CD4-positive, CD25-positive, alpha-beta regulatory T cell (primary cell): ENCODE data around the gene C15orf62. TPM values are rescaled to one million over a fixed set of nuclear protein-coding genes. Genes with fewer than 3 reads are reported as not detected.

Experiments used
- ATAC-seq, 2 donors: fragments of 150-1000 bp; cut with Tn5 transposase; one replicate each; pipeline ENCODE4 v1.10.0; 2021; ENCODE audit warnings: low read depth in 2 of 2, moderate number of reproducible peaks in 2 of 2, moderate library complexity in 1 of 2
- DNase-seq, 3 donors: peaks; one replicate each; pipeline versions ENCODE4 v3.0.0 to v3.0.0-alpha.2; 2012 to 2022; ENCODE audit warnings: mixed read lengths in 1 of 3
- H3K27ac ChIP-seq: one replicate; pipeline ENCODE4 v1.7.0; 2013; ENCODE audit warnings: mild to moderate bottlenecking, low read length; ENCODE audit not compliant: insufficient read depth, poor library complexity, severe bottlenecking
- H3K27me3 ChIP-seq: one replicate; pipeline ENCODE4 v1.7.0; 2013; ENCODE audit warnings: low read length; ENCODE audit not compliant: control insufficient read depth, insufficient read depth
- H3K36me3 ChIP-seq: one replicate; pipeline ENCODE4 v1.7.0; 2013; ENCODE audit warnings: mild to moderate bottlenecking, low read length, moderate library complexity; ENCODE audit not compliant: control insufficient read depth, insufficient read depth
- H3K4me1 ChIP-seq: 2 replicates; pipeline ENCODE4 v1.7.0; 2013; ENCODE audit warnings: mild to moderate bottlenecking, low read length; ENCODE audit not compliant: insufficient read depth, control insufficient read depth, poor library complexity, severe bottlenecking
- H3K4me3 ChIP-seq: one replicate; pipeline ENCODE4 v1.7.0; 2013; ENCODE audit warnings: low read depth, mild to moderate bottlenecking, low read length, moderate library complexity
- H3K9me3 ChIP-seq, 2 experiments: 1 replicate in 1 of 2; 2 replicates in 1 of 2; pipeline ENCODE4 v1.7.0; 2013; ENCODE audit warnings: low read length in 2 of 2, mild to moderate bottlenecking in 1 of 2, moderate library complexity in 1 of 2; ENCODE audit not compliant: control insufficient read depth in 2 of 2
- H3K27ac Mint-ChIP-seq, 3 donors: one replicate each; pipeline ENCODE4 v1.8.0; 2020 to 2022; ENCODE audit warnings: mild to moderate bottlenecking in 3 of 3, mixed read lengths in 3 of 3, moderate library complexity in 2 of 3
- H3K27me3 Mint-ChIP-seq: one replicate; pipeline ENCODE4 v1.8.0; 2022; ENCODE audit warnings: mild to moderate bottlenecking, mixed read lengths
- H3K36me3 Mint-ChIP-seq: one replicate; pipeline ENCODE4 v1.8.0; 2020; ENCODE audit warnings: mixed read lengths
- H3K4me1 Mint-ChIP-seq, 4 donors: one replicate each; pipeline ENCODE4 v1.8.0; 2020 to 2022; ENCODE audit warnings: mixed read lengths in 4 of 4, mild to moderate bottlenecking in 1 of 4
- H3K4me3 Mint-ChIP-seq, 4 donors: one replicate each; pipeline ENCODE4 v1.8.0; 2020 to 2022; ENCODE audit warnings: mild to moderate bottlenecking in 4 of 4, mixed read lengths in 4 of 4, moderate library complexity in 3 of 4
- H3K9me3 Mint-ChIP-seq, 7 donors: one replicate each; pipeline ENCODE4 v1.8.0; 2020 to 2022; ENCODE audit warnings: mixed read lengths in 7 of 7, mild to moderate bottlenecking in 3 of 7, moderate library complexity in 2 of 7
- polyA plus RNA-seq, 4 donors: library from polyadenylated mRNA; unstranded; fragments of 300-500 nt; fragmentation: Illumina TruSeq; gene quantifications; one replicate each; pipeline ENCODE4 v1.2.3, GENCODE V29; 2021
- total RNA-seq: library from RNA; stranded (reverse); gene quantifications from one replicate; pipeline ENCODE4 v1.2.3, GENCODE V29; 2022

Gene C15orf62
- total and polyA plus RNA-seq, 5 donors from 2014 or later: 0.17 to 1.9 (median 0.30) TPM; not detected in 1

DNA sequence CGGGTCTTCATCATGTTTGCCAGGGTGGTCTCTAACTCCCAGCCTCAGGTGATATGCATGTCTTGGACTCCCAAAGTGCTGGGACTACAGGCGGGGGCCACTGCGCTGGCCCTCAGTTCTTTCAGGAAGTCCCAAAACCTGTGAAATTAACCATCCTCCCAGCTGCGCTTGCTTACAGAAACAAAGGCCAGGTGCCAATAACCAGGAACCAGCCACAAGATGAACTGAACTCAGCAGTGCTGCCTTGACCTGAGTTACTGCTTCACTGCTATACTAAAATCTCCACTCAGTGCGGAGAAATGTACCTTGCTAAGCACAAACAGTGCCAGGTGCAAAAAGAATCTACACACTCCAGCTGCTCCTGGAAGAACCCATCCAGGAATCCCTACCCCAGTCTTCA is 9.8 kb upstream of the C15orf62 start:
- no peak for DNase-seq
- H3K27ac ChIP-seq: no peak overlapping the region
- Mint-ChIP-seq H3K27me3 (no peaks in the 10 kb centered on the region), H3K27ac (no peak overlapping the region), H3K9me3 (peaks cover 0 to 1% (median 0%) of the 10 kb centered on the region in 7 donors), H3K4me3 (peak overlapping the region in 1 of 4 donors; percentile 85), H3K4me1 (peaks cover 1 to 29% (median 6%) of the 10 kb centered on the region in 4 donors), H3K36me3 (no peaks in the 10 kb centered on the region)
- H3K27me3 ChIP-seq: no peaks in the 10 kb centered on the region
- H3K9me3 ChIP-seq: no peaks in the 10 kb centered on the region
- peaks cover 24% of the 10 kb centered on the region for H3K4me1 ChIP-seq
- ATAC-seq: no peak
- H3K4me3 ChIP-seq: no peak overlapping the region
- no peaks in the 10 kb centered on the region for H3K36me3 ChIP-seq

DNA sequence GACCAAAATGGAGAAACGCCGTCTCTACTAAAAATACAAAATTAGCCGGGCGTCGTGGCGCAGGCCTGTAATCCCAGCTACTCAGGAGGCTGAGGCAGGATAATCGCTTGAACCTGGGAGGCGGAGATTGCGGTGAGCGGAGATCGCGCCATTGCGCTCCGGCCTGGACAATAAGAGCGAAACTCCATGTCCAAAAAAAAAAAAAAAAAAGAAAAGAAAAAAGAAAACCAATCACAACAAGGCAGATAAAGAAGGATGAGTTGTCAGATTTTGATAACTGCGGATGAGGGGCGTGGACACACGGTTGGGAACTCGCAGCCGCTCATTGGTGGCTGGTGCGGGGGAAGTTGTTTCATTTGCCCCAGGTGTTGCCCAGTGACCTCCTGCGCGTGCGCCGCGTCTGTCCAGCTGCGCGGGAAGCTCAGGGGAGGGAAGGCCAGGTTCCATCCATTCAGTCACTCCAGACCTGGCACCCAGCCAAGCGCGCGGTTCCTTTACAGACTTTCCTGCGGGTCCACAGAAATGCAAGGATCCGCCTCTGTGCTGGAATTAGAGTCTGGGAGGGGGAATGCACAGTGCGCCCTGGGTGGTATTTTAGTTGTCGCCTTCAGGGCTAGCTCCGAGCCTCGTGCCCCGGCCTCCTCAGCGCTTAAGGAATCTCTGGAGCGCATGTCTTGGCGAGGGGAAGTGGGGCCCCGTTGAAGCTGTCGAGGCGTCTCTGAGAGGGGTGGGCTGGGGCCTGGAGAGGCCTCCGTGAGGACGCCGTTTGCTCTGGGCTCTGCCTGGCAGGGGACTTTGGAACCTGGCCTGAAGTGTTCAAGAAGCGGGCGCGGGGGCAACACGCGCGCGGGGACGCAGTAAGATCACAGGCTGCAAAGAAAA is 6.6 kb upstream of the C15orf62 start:
- Mint-ChIP-seq H3K4me1 (peaks cover 5 to 35% (median 8%) of the 10 kb centered on the region in 4 donors), H3K9me3 (no peaks in the 10 kb centered on the region), H3K27me3 (no peaks in the 10 kb centered on the region), H3K27ac (peak overlapping the region; percentile 80 to 87 (median 85)), H3K4me3 (peak overlapping the region; percentile 87 to 94 (median 90)), H3K36me3 (no peaks in the 10 kb centered on the region)
- H3K27ac ChIP-seq: peak overlapping the region; percentile 78
- H3K36me3 ChIP-seq: peaks cover 5% of the 10 kb centered on the region
- H3K4me1 ChIP-seq: peaks cover 31% of the 10 kb centered on the region
- ATAC-seq (peak in 1 of 2 donors; percentile 1), DNase-seq (peak in 2 of 3 donors; percentile 33 to 34)
- peak overlapping the region; percentile 59 for H3K4me3 ChIP-seq
- no peaks in the 10 kb centered on the region for H3K27me3 ChIP-seq
- H3K9me3 ChIP-seq: no peaks in the 10 kb centered on the region

DNA sequence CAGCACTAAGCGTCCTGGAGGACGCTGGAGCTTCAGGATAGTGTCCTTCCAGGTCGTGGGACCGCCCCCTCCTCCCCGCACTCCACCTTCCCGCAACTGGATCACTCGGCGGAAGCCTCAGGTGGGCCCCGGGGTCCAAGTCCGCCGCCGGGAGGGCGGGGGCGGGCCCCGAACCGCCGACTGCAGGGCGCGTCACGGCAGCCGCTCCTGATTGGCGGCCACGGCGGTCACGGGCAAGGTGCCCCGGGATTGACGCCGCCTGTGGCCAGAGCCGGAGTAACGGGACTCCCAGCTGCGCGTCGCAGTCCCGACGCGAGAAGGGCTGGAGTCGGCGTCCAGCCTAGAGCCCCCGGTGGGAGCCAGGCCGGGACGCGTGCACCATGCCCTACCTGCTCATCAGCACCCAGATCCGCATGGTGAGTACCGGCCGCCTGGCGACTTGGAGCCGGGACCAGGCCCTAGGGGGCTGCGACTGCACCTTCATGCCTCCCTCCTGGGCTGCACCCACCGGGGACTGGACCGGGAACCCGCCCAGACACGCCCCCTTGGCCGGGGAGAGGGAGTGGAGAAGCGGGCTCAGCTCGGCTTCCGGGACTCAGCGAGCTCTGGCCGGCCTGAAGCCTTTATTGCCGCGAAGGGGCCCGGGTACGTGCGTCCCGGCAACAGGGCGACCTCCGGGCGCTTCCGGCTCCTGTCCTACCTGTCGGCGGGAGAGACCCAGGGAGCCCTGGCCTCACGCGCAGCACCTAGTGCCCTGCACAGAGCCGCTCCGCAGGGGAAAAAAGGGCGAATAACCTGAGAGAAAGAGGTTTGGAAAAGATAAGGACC is 5.8 kb upstream of the C15orf62 start, which contains the start of gene GCHFR:
Gene GCHFR, plus strand, starts transcription at position 268 of the 828 bp plus-strand sequence. Its CDS starts 113 bp downstream, at position 381.
- Histone ChIP-seq H3K27ac (peak within 1 kb of the TSS; percentile 78), H3K4me1 (peaks cover 38% of the 10 kb centered on the region), H3K4me3 (peak within 1 kb of the TSS; percentile 82), H3K9me3 (no peaks in the 10 kb centered on the region), H3K27me3 (no peaks in the 10 kb centered on the region), H3K36me3 (peaks cover 5% of the 10 kb centered on the region)
- H3K9me3 Mint-ChIP-seq: no peaks in the 10 kb centered on the region
- peaks cover 5 to 43% (median 11%) of the 10 kb centered on the region in 4 donors for H3K4me1 Mint-ChIP-seq
- peak within 1 kb of the TSS; percentile 87 to 94 (median 90) for H3K4me3 Mint-ChIP-seq
- peak; percentile 44 to 56 for ATAC-seq
- H3K36me3 Mint-ChIP-seq: no peaks in the 10 kb centered on the region
- peak; percentile 67 to 82 (median 74) for DNase-seq
- H3K27ac Mint-ChIP-seq: peak within 1 kb of the TSS; percentile 90 to 93 (median 91)
- no peaks in the 10 kb centered on the region for H3K27me3 Mint-ChIP-seq

DNA sequence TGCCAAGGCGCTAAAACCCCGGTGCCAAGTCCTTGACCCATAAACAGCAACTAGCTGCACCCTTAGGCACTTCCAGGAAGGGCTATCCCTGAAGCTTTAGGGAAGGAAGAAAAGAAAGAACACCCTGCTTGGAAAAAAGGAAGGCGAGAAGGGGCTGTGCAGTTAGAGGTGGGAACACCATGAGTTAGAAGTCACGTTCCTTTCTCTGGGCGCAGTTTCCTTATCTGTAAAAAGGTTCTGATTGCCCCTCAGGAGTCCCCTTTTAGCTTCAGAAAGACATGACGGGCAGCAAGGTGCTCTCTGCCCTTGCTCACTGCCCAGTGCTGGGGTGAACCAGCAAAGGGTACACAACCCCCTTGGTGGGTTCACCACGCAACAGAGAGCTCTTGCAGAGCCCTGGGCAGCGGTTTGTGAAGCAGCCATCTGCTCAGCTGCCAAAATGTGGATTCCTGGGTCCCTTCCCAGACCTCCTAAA is 5.1 kb upstream of the C15orf62 start:
- DNase-seq: no peak
- Mint-ChIP-seq H3K36me3 (no peaks in the 10 kb centered on the region), H3K4me1 (peaks cover 7 to 50% (median 15%) of the 10 kb centered on the region in 4 donors)

DNA sequence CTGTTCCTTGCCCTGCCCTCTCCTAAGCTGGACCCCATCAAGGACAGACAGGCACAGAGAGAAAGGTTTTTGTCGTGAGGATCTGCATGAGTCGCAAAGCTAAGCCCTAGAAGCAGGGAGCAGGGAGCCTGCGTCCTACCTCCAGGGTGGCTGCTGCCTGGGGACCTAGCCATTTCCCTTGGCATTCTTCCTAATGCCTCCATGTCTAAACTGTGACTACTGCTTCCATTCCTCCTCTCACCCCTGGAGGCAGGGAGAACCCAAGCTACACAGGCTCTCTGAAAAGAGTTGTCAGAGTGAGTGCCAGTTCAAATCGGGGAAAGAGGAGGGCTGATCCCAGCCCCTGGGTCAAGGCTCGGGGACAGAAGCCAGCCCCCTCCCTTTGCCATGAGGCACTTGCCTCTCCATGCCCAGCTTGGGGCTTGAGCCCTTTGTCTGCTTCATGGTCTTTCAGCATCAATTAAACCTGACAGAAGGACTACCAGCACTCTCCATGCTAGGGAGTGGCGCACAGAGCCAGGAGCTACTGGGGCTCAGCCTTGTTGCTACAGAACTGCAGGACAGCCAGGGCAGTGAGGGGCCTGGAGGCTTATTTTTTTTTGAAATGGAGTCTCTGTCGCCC is 3.5 kb upstream of the C15orf62 start:
- Histone ChIP-seq H3K9me3 (no peaks in the 10 kb centered on the region), H3K4me3 (no peak overlapping the region), H3K27ac (peak overlapping the region; percentile 78), H3K36me3 (peaks cover 5% of the 10 kb centered on the region), H3K4me1 (peaks cover 50% of the 10 kb centered on the region), H3K27me3 (no peaks in the 10 kb centered on the region)
- DNase-seq: no peak
- Mint-ChIP-seq H3K9me3 (no peaks in the 10 kb centered on the region), H3K4me1 (peaks cover 7 to 61% (median 19%) of the 10 kb centered on the region in 4 donors), H3K27me3 (no peaks in the 10 kb centered on the region), H3K36me3 (no peaks in the 10 kb centered on the region), H3K4me3 (peak overlapping the region in 1 of 4 donors; percentile 82), H3K27ac (peak overlapping the region in 2 of 3 donors; percentile 51 to 90)
- no peak for ATAC-seq

More for the DNA sequence above, 5.1 kb upstream of the C15orf62 start:
- Histone ChIP-seq H3K27ac (peak overlapping the region; percentile 78), H3K4me3 (peak overlapping the region; percentile 82), H3K36me3 (peaks cover 5% of the 10 kb centered on the region), H3K9me3 (no peaks in the 10 kb centered on the region), H3K27me3 (no peaks in the 10 kb centered on the region), H3K4me1 (peaks cover 45% of the 10 kb centered on the region)
- H3K27ac Mint-ChIP-seq: peak overlapping the region; percentile 90 to 93 (median 91)
- H3K9me3 Mint-ChIP-seq: no peaks in the 10 kb centered on the region
- no peaks in the 10 kb centered on the region for H3K27me3 Mint-ChIP-seq
- no peak for ATAC-seq
- peak overlapping the region; percentile 87 to 94 (median 90) for H3K4me3 Mint-ChIP-seq

DNA sequence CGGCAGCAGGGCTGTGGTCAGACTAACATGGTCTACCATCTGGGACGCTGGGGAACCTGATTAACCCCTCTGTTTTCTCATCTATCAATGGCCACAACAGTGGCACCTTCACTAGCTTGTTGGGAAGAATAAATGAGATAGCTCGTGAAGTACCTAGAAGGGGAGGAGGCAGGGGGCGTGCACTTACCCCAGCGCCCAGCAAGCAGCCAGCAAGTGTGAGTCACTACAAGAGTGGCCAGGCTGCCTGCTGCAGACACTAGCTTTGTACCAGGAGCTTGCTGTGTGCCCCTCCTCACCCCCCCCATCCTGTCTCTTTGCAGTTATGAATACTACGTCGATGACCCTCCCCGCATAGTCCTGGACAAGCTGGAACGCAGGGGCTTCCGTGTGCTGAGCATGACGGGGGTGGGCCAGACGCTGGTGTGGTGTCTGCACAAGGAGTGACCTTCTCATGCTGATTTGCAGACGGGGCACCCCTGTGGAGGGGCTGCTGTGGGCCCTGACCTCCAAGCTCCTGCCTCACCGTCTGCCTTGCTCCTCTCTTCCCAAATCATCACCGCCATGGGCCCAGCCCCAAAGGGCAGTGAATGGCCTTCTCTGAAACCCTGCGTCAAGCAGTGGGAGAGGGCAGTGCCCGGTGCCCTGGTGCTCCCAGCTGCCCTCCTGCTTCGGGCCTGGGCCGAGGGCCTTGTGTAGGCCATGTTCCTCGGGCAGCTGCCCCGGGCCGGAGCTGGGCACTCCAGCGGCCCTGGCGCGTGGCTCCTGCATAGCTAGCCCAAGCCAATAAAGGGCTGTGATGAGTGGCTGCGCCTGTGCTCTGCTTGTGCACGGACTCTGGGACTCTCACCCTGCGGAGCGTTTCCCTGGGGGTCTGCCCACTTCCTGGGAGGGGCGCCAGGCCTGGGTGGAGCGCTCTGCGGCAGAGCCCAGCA is 2.6 kb upstream of the C15orf62 start:
- H3K36me3 ChIP-seq: peaks cover 5% of the 10 kb centered on the region
- no peaks in the 10 kb centered on the region for H3K36me3 Mint-ChIP-seq
- H3K4me1 Mint-ChIP-seq: peaks cover 7 to 61% (median 19%) of the 10 kb centered on the region in 4 donors
- no peaks in the 10 kb centered on the region for H3K9me3 Mint-ChIP-seq
- H3K4me3 Mint-ChIP-seq: peak overlapping the region in 1 of 4 donors; percentile 81
- no peak for ATAC-seq
- no peaks in the 10 kb centered on the region for H3K27me3 Mint-ChIP-seq
- DNase-seq: no peak
- peak overlapping the region in 1 of 3 donors; percentile 26 for H3K27ac Mint-ChIP-seq
- peaks cover 50% of the 10 kb centered on the region for H3K4me1 ChIP-seq
- no peak overlapping the region for H3K4me3 ChIP-seq
- no peak overlapping the region for H3K27ac ChIP-seq
- no peaks in the 10 kb centered on the region for H3K27me3 ChIP-seq
- H3K9me3 ChIP-seq: no peaks in the 10 kb centered on the region
